Natural killer cell (primary cell): ENCODE data around the gene PLEKHG4B. TPM values are rescaled to one million over a fixed set of nuclear protein-coding genes. Genes with fewer than 3 reads are reported as not detected.

Source experiments
- ATAC-seq, 3 donors: fragments of 150-1000 bp in 2 of 3; fragments of 200-7000 bp in 1 of 3; cut with Tn5 transposase; 1 replicate in 1 of 3; 2 replicates in 2 of 3; pipeline ENCODE4 v1.10.0; 2021; ENCODE audit warnings: mild to moderate bottlenecking in 2 of 3, moderate library complexity in 2 of 3
- DNase-seq, 2 donors: peaks; one replicate each; pipeline versions ENCODE4 v3.0.0 to v3.0.0-alpha.2; 2013 to 2021; ENCODE audit warnings: mixed read lengths in 1 of 2
- H3K27ac ChIP-seq: one replicate; pipeline ENCODE4 v1.5.1; 2013; ENCODE audit warnings: mild to moderate bottlenecking, low read length
- H3K27me3 ChIP-seq: one replicate; pipeline ENCODE4 v1.6.1; 2013; ENCODE audit warnings: low read length; ENCODE audit not compliant: control insufficient read depth, insufficient read depth
- H3K36me3 ChIP-seq: one replicate; pipeline ENCODE4 v1.6.1; 2013; ENCODE audit warnings: low read length; ENCODE audit not compliant: control insufficient read depth, insufficient read depth
- H3K4me1 ChIP-seq: one replicate; pipeline ENCODE4 v1.6.1; 2013; ENCODE audit warnings: low read length; ENCODE audit not compliant: control insufficient read depth, insufficient read depth
- H3K4me3 ChIP-seq: one replicate; pipeline ENCODE4 v1.5.1; 2013; ENCODE audit warnings: low read length
- H3K9me3 ChIP-seq: one replicate; pipeline ENCODE4 v1.6.1; 2013; ENCODE audit warnings: low read length; ENCODE audit not compliant: control insufficient read depth, insufficient read depth
- H3K27ac Mint-ChIP-seq, 2 donors: one replicate each; pipeline ENCODE4 v1.8.0; 2022; ENCODE audit warnings: mild to moderate bottlenecking in 2 of 2, mixed read lengths in 2 of 2, moderate library complexity in 1 of 2
- H3K27me3 Mint-ChIP-seq, 2 donors: one replicate each; pipeline ENCODE4 v1.8.0; 2022; ENCODE audit warnings: low read depth in 2 of 2, mixed read lengths in 2 of 2
- H3K36me3 Mint-ChIP-seq: one replicate; pipeline ENCODE4 v1.8.0; 2022; ENCODE audit warnings: mixed read lengths
- H3K4me1 Mint-ChIP-seq, 2 donors: one replicate each; pipeline ENCODE4 v1.8.0; 2022; ENCODE audit warnings: mixed read lengths in 2 of 2
- H3K4me3 Mint-ChIP-seq: one replicate; pipeline ENCODE4 v1.8.0; 2022; ENCODE audit warnings: mild to moderate bottlenecking, moderate library complexity, mixed read lengths
- H3K9me3 Mint-ChIP-seq, 2 donors: one replicate each; pipeline ENCODE4 v1.8.0; 2022; ENCODE audit warnings: mixed read lengths in 2 of 2
- WGBS: methylation state at CpG from one replicate; pipeline ENCODE4 v1.1.7; 2013; ENCODE audit warnings: missing lambda C conversion rate; ENCODE audit not compliant: insufficient coverage; 5-methylcytosine and 5-hydroxymethylcytosine counted together
- intact Hi-C: fragments of 100-400 bp; cut with micrococcal nuclease; formaldehyde crosslinking; loops from one replicate; pipeline ENCODE4 v1.14.2; 2022
- total RNA-seq, 4 donors: library from RNA; stranded (reverse); fragments of 120-200 nt in 1 of 4; gene quantifications; one replicate each; pipeline versions ENCODE4 v1.2.3 to v1.2.4, GENCODE V29; 2013 to 2022
- TF ChIP-seq, protein P1 (sequence below): fragments of 200-600 bp; IDR thresholded peaks from one replicate; pipeline ENCODE4 v1.8.0; 2022; ENCODE audit warnings: antibody characterized with exemption

PLEKHG4B gene
- total RNA-seq, 3 donors from 2014 or later (not counting 1 experiment from before 2014, with no cell fraction given), result 0.07 TPM; not detected in 2

DNA sequence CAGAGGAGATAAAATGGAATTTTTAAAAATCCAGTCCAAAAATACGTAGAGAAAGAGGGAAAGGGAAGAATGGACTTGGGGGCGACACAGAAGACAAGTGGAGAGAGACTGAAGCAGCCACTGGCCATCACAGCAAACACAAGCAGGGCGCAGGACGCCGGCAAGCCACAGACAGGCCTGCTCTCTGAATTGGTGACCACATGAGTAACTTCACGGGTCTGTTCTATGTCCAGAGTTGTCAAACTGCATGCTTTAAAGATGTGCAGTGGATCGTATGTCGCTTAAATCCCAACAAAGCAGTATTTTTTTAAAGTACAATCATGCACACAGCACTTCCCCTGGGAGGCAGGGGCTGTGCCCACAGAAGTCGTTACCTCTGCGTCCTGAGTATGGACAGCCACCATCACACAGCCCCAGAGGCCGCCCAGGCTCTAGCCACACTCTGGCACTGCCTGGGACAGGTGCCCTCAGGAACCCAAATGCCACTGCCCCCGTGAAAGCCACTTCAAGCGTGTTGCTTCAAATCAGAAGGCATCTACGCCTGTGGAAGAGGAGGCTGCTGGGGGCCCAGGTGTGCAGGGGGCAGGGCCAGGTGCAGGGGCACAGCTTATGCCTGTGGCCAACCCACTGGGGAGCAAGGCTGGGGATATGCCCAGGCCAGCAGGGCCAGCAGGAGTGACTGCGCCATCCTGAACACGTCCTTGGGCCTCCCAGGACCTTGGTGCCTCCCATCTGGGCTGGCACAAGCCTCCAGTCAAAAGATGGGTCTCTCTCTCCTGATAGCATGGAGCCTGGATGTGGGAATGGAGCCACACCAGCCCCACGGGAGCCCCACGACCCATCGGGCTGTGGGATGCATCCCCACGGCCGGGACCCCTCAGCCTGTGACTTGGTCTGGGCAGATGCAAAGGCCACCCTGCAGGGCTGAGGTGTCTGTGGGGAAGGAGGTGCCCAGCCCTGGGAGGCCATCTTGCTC, 93.4 kb downstream of the PLEKHG4B start:
- intact Hi-C loops, result no loop called here
- no peak overlapping the region for H3K4me3 ChIP-seq
- Mint-ChIP-seq H3K27ac (no peak overlapping the region), H3K36me3 (no peaks in the 10 kb centered on the region), H3K4me3 (no peak overlapping the region), H3K4me1 (peaks cover 8 to 10% of the 10 kb centered on the region in 2 donors), H3K9me3 (no peaks in the 10 kb centered on the region), H3K27me3 (peaks cover 0 to 7% of the 10 kb centered on the region in 2 donors)
- H3K4me1 ChIP-seq, result peaks cover 9% of the 10 kb centered on the region
- no peak for ATAC-seq
- no peaks in the 10 kb centered on the region for H3K36me3 ChIP-seq
- no peaks in the 10 kb centered on the region for H3K9me3 ChIP-seq
- 80% methylated on average over 21 of the region's 21 CpGs for WGBS
- no peak overlapping the region for H3K27ac ChIP-seq
- TF ChIP-seq, protein P1, sequence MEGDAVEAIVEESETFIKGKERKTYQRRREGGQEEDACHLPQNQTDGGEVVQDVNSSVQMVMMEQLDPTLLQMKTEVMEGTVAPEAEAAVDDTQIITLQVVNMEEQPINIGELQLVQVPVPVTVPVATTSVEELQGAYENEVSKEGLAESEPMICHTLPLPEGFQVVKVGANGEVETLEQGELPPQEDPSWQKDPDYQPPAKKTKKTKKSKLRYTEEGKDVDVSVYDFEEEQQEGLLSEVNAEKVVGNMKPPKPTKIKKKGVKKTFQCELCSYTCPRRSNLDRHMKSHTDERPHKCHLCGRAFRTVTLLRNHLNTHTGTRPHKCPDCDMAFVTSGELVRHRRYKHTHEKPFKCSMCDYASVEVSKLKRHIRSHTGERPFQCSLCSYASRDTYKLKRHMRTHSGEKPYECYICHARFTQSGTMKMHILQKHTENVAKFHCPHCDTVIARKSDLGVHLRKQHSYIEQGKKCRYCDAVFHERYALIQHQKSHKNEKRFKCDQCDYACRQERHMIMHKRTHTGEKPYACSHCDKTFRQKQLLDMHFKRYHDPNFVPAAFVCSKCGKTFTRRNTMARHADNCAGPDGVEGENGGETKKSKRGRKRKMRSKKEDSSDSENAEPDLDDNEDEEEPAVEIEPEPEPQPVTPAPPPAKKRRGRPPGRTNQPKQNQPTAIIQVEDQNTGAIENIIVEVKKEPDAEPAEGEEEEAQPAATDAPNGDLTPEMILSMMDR, result no peak
- DNase-seq, result no peak
- H3K27me3 ChIP-seq, result no peaks in the 10 kb centered on the region

- intact Hi-C loops, result no loop called here
- H3K36me3 ChIP-seq, result no peaks in the 10 kb centered on the region
- no peak overlapping the region for H3K27ac ChIP-seq
- Mint-ChIP-seq H3K4me3 (no peak overlapping the region), H3K9me3 (no peaks in the 10 kb centered on the region), H3K4me1 (peaks cover 8 to 10% of the 10 kb centered on the region in 2 donors), H3K36me3 (no peaks in the 10 kb centered on the region), H3K27ac (no peak overlapping the region), H3K27me3 (peaks cover 0 to 8% of the 10 kb centered on the region in 2 donors)
- DNase-seq (no peak), ATAC-seq (no peak)
- TF ChIP-seq, protein P1, result no peak
- no peaks in the 10 kb centered on the region for H3K27me3 ChIP-seq
- no peaks in the 10 kb centered on the region for H3K9me3 ChIP-seq
- WGBS, result 81% methylated on average over 27 of the region's 28 CpGs
- H3K4me1 ChIP-seq, result peaks cover 9% of the 10 kb centered on the region
- no peak overlapping the region for H3K4me3 ChIP-seq
Observed at GRCh38 chr5:186091-187041, 94.4 kb downstream of the PLEKHG4B start.

- peaks cover 0 to 8% of the 10 kb centered on the region in 2 donors for H3K27me3 Mint-ChIP-seq
- WGBS, result 85% methylated on average over 13 of the region's 13 CpGs
Observed at GRCh38 chr5:187042-187431, 95.1 kb downstream of the PLEKHG4B start.

More at GRCh38 chr5:187042-187431, 95.1 kb downstream of the PLEKHG4B start:
- Mint-ChIP-seq H3K4me1 (peaks cover 8 to 10% of the 10 kb centered on the region in 2 donors), H3K27ac (no peak overlapping the region), H3K9me3 (no peaks in the 10 kb centered on the region), H3K4me3 (no peak overlapping the region), H3K36me3 (no peaks in the 10 kb centered on the region)
- TF ChIP-seq, protein P1, result no peak
- Histone ChIP-seq H3K4me3 (no peak overlapping the region), H3K4me1 (peaks cover 9% of the 10 kb centered on the region), H3K9me3 (no peaks in the 10 kb centered on the region), H3K36me3 (no peaks in the 10 kb centered on the region), H3K27me3 (no peaks in the 10 kb centered on the region), H3K27ac (no peak overlapping the region)
- DNase-seq, result no peak
- no peak for ATAC-seq
- intact Hi-C loops, result no loop called here
